Endothelial cell of umbilical vein (primary cell): ENCODE measurements around the gene NOTCH2.

ENCODE experiments used
- EZH2 ChIP-seq: IDR thresholded peaks from 2 replicates; pipeline ENCODE4 v1.6.1; 2012; ENCODE audit warnings: borderline replicate concordance, low read depth, mild to moderate bottlenecking, moderate library complexity, low read length, inconsistent platforms; ENCODE audit not compliant: severe bottlenecking
- MYC ChIP-seq: IDR thresholded peaks from one replicate; pipeline ENCODE4 v1.6.1; 2011; ENCODE audit warnings: mild to moderate bottlenecking, low read depth, low read length
- POLR2AphosphoS5 ChIP-seq: IDR thresholded peaks from 2 replicates; pipeline ENCODE4 v1.6.1; 2012; ENCODE audit warnings: low read depth, mild to moderate bottlenecking, control low read depth, low read length, moderate library complexity; ENCODE audit not compliant: insufficient read depth
- TF ChIP-seq, protein P1 (sequence below), 2 donors: IDR thresholded peaks; 1 replicate in 1 of 2; 2 replicates in 1 of 2; pipeline ENCODE4 v1.5.1; 2011; ENCODE audit warnings: low read length in 2 of 2, mild to moderate bottlenecking in 2 of 2, moderate library complexity in 2 of 2, control low read depth in 1 of 2, inconsistent platforms in 1 of 2, low read depth in 1 of 2; ENCODE audit not compliant: insufficient read depth in 1 of 2; ENCODE audit errors: extremely low read depth in 1 of 2

DNA sequence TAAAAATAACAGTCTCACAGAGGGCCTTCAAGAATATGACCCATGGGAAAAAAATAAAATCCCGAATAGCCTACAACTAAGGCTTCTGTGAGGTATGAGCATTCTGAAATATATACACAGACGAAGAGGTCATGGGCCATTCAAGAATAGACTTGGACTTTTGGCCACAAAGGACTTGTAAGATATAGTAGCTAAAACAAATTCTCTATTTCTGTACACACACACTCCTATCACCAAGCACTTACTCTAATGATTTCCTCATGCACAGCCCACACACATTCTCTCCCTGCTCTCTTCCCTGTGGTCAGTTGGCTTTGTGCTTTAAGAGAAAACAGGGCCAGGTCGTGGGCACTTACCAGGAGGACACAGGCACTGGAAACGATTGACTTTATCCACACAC is 103.4 kb downstream of the NOTCH2 start:
- TF ChIP-seq POLR2AphosphoS5 (no peak), EZH2 (no peak), MYC (no peak)
- TF ChIP-seq, protein P1, sequence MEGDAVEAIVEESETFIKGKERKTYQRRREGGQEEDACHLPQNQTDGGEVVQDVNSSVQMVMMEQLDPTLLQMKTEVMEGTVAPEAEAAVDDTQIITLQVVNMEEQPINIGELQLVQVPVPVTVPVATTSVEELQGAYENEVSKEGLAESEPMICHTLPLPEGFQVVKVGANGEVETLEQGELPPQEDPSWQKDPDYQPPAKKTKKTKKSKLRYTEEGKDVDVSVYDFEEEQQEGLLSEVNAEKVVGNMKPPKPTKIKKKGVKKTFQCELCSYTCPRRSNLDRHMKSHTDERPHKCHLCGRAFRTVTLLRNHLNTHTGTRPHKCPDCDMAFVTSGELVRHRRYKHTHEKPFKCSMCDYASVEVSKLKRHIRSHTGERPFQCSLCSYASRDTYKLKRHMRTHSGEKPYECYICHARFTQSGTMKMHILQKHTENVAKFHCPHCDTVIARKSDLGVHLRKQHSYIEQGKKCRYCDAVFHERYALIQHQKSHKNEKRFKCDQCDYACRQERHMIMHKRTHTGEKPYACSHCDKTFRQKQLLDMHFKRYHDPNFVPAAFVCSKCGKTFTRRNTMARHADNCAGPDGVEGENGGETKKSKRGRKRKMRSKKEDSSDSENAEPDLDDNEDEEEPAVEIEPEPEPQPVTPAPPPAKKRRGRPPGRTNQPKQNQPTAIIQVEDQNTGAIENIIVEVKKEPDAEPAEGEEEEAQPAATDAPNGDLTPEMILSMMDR (IDR thresholded peaks at IDR 0.05; ENCODE audit: extremely low read depth in 1 of 2, insufficient read depth in 1 of 2, low read depth in 1 of 2, low read length in 2 of 2), result no peak
